NT2/D1 (cell line): ENCODE results near the gene ALDH7A1.

Source experiments
- SUZ12 ChIP-seq: IDR thresholded peaks from 2 replicates; pipeline ENCODE4 v1.6.1; 2011; ENCODE audit not compliant: insufficient read length, insufficient read depth; ENCODE audit errors: extremely low read depth
- YY1 ChIP-seq: IDR thresholded peaks from 2 replicates; pipeline ENCODE4 v1.6.1; 2011; ENCODE audit not compliant: insufficient read length, insufficient read depth
- ZNF274 ChIP-seq: IDR thresholded peaks from 2 replicates; pipeline ENCODE4 v1.6.1; 2011; ENCODE audit warnings: mild to moderate bottlenecking, low read depth, low read length

DNA sequence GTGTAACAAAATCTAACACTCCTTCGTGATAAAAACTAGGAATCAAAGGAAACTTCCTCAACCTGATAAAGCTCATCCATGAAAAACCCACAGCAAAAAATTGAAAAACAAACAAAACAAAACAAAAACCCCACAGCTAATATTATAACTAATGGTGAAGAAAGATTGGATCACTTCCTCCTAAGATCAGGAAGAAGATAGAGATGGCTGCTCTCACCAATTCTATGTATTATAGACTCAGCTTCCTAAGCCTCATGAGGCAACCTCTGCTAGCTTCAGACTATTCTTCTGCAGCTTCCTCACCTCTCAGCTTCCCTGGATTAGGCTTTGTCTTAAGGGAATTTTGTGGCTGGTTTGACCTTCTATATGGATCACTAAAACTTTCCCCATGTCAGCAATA lies 45.8 kb upstream of the ALDH7A1 start:
- TF ChIP-seq YY1 (no peak), SUZ12 (no peak), ZNF274 (no peak)
